Liver (tissue), 9 donors: ENCODE data around the gene SMIM5. TPM values are rescaled to one million over a fixed set of nuclear protein-coding genes. Genes with fewer than 3 reads are reported as not detected.

ENCODE experiments used
- DNase-seq: peaks from one replicate; pipeline ENCODE4 v3.0.0-alpha.2; 2017; ENCODE audit warnings: low spot score
- H3K27ac ChIP-seq, 2 donors: one replicate each; pipeline ENCODE4 v1.7.0; 2013; ENCODE audit warnings: inconsistent platforms in 2 of 2, low read length in 2 of 2, control low read depth in 1 of 2, low read depth in 1 of 2, mild to moderate bottlenecking in 1 of 2
- H3K27me3 ChIP-seq, 4 donors: one replicate each; pipeline versions ENCODE4 v1.6.1 to v1.7.0; 2013; ENCODE audit warnings: low read length in 3 of 4, inconsistent platforms in 1 of 4, mild to moderate bottlenecking in 1 of 4, moderate library complexity in 1 of 4; ENCODE audit not compliant: control insufficient read depth in 4 of 4, insufficient read depth in 4 of 4
- H3K36me3 ChIP-seq, 4 donors: one replicate each; pipeline versions ENCODE4 v1.6.1 to v1.7.0; 2013; ENCODE audit warnings: low read length in 3 of 4, mild to moderate bottlenecking in 3 of 4, low read depth in 1 of 4, moderate library complexity in 1 of 4; ENCODE audit not compliant: control insufficient read depth in 4 of 4, insufficient read depth in 3 of 4
- H3K4me1 ChIP-seq, 4 donors: one replicate each; pipeline versions ENCODE4 v1.6.1 to v1.7.0; 2013; ENCODE audit warnings: low read length in 3 of 4, mild to moderate bottlenecking in 3 of 4, moderate library complexity in 1 of 4; ENCODE audit not compliant: control insufficient read depth in 4 of 4, insufficient read depth in 4 of 4
- H3K4me3 ChIP-seq, 3 donors: one replicate each; pipeline versions ENCODE4 v1.6.1 to v1.7.0; 2013; ENCODE audit warnings: low read length in 3 of 3, control low read depth in 1 of 3, low read depth in 1 of 3, mild to moderate bottlenecking in 1 of 3
- H3K9ac ChIP-seq, 2 donors: one replicate each; pipeline ENCODE4 v1.7.0; 2013; ENCODE audit warnings: low read length in 2 of 2, mild to moderate bottlenecking in 2 of 2, moderate library complexity in 2 of 2, control low read depth in 1 of 2, low read depth in 1 of 2
- H3K9me3 ChIP-seq, 4 donors: one replicate each; pipeline versions ENCODE4 v1.6.1 to v1.7.0; 2013; ENCODE audit warnings: low read length in 3 of 4; ENCODE audit not compliant: control insufficient read depth in 4 of 4
- FOXA1 ChIP-seq: IDR thresholded peaks from 2 replicates; pipeline ENCODE4 v1.6.1; 2016; ENCODE audit warnings: antibody characterized with exemption
- GABPA ChIP-seq, 2 donors: IDR thresholded peaks in 1 of 2; conservative IDR thresholded peaks in 1 of 2; 2 replicates each; pipeline ENCODE4 v1.6.1; 2016; ENCODE audit warnings: antibody characterized with exemption in 2 of 2, mild to moderate bottlenecking in 1 of 2, moderate library complexity in 1 of 2
- HNF4A ChIP-seq, 2 donors: conservative IDR thresholded peaks; 2 replicates each; pipeline ENCODE4 v1.6.1; 2016; ENCODE audit warnings: antibody characterized with exemption in 2 of 2, mild to moderate bottlenecking in 2 of 2
- JUND ChIP-seq, 2 donors: IDR thresholded peaks; 2 replicates each; pipeline ENCODE4 v1.6.1; 2016; ENCODE audit warnings: antibody characterized with exemption in 2 of 2
- MAX ChIP-seq: IDR thresholded peaks from 2 replicates; pipeline ENCODE4 v1.6.1; 2016; ENCODE audit warnings: antibody characterized with exemption
- NR2F2 ChIP-seq: IDR thresholded peaks from 2 replicates; pipeline ENCODE4 v1.6.1; 2016; ENCODE audit warnings: antibody characterized with exemption
- RXRA ChIP-seq, 2 donors: IDR thresholded peaks; 2 replicates each; pipeline ENCODE4 v1.6.1; 2017 to 2018; ENCODE audit warnings: antibody characterized with exemption in 2 of 2, mild to moderate bottlenecking in 1 of 2
- SP1 ChIP-seq: IDR thresholded peaks from 2 replicates; pipeline ENCODE4 v1.6.1; 2018; ENCODE audit warnings: antibody characterized with exemption, mild to moderate bottlenecking
- TAF1 ChIP-seq: conservative IDR thresholded peaks from 2 replicates; pipeline ENCODE4 v1.6.1; 2016; ENCODE audit warnings: antibody characterized with exemption, mild to moderate bottlenecking
- WGBS: extraction: QIAGEN DNeasy Blood & Tissue Kit; methylation state at CpG from one replicate; pipeline ENCODE4 v1.1.7; 2013; 5-methylcytosine and 5-hydroxymethylcytosine counted together
- polyA plus RNA-seq, 2 donors: library from polyadenylated mRNA; stranded (reverse) in 1 of 2; unstranded in 1 of 2; fragments of 200-250 nt in 1 of 2; fragments of >200 nt in 1 of 2; fragmentation: Nextera tagmentation in 1 of 2; extraction: Ambion mirVana in 1 of 2; gene quantifications; one replicate each; pipeline versions ENCODE4 v1.2.1 to v1.2.3, GENCODE V29; 2013 to 2015
- total RNA-seq, 2 donors: library from RNA; depleted of rRNA; stranded (reverse); fragments of >200 nt; gene quantifications; one replicate each; pipeline ENCODE4 v1.2.3, GENCODE V29; 2014
- TF ChIP-seq, protein P1 (sequence below): IDR thresholded peaks from 2 replicates; pipeline ENCODE4 v1.6.1; 2016; ENCODE audit warnings: antibody characterized with exemption
- TF ChIP-seq, protein P2 (sequence below): IDR thresholded peaks from 2 replicates; pipeline ENCODE4 v1.6.1; 2016; ENCODE audit warnings: antibody characterized with exemption
- TF ChIP-seq, protein P3 (sequence below): IDR thresholded peaks from 2 replicates; pipeline ENCODE4 v1.6.1; 2016; ENCODE audit warnings: antibody characterized with exemption, mild to moderate bottlenecking
- TF ChIP-seq, protein P4 (sequence below): fragments of 150-350 bp; IDR thresholded peaks from 2 replicates; pipeline ENCODE4 v1.5.1; 2017; ENCODE audit warnings: improper control_type of control experiment, low read depth, low read length; ENCODE audit not compliant: missing input control
- donor health status: healthy.
- donor health status: healthy.
- donor health status: healthy.
- donor health status: healthy.
- donor health status: healthy.

The SMIM5 gene
- total and polyA plus RNA-seq, 4 donors: 0.10 to 54.9 (median 0.18) TPM

DNA sequence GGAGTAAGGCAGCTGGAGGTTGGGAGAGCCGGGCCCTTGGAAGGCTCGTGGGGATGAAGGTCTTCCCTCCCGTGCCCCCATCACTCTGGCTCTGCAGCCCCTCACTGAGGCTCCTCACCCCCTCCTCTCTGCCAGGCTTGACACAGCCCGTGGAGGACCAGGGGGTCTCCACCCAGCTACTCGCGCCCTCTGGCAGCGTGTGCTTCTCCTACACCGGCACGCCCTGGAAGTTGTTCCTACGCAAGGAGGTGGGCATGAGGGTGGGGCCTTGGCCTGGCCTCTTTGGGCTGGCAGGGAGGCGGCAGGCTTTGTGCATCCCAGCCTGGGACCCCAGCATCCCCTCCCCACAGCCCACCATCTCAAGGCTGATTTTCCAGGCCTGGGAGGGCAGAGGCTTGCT, 15.6 kb upstream of the SMIM5 start:
- H3K9ac ChIP-seq: no peak overlapping the region
- WGBS: 93% methylated on average over 11 of the region's 11 CpGs
- no peaks in the 10 kb centered on the region for H3K27me3 ChIP-seq
- TF ChIP-seq SP1 (no peak), GABPA (IDR thresholded peaks at IDR 0.05 in 1 of 2, conservative IDR thresholded peaks at IDR 0.05 in 1 of 2) (no peak), NR2F2 (no peak), RXRA (IDR thresholded peaks at IDR 0.05) (no peak), MAX (no peak), FOXA1 (no peak), JUND (IDR thresholded peaks at IDR 0.05) (no peak), TAF1 (no peak), HNF4A (conservative IDR thresholded peaks at IDR 0.05) (no peak)
- TF ChIP-seq, protein P1, sequence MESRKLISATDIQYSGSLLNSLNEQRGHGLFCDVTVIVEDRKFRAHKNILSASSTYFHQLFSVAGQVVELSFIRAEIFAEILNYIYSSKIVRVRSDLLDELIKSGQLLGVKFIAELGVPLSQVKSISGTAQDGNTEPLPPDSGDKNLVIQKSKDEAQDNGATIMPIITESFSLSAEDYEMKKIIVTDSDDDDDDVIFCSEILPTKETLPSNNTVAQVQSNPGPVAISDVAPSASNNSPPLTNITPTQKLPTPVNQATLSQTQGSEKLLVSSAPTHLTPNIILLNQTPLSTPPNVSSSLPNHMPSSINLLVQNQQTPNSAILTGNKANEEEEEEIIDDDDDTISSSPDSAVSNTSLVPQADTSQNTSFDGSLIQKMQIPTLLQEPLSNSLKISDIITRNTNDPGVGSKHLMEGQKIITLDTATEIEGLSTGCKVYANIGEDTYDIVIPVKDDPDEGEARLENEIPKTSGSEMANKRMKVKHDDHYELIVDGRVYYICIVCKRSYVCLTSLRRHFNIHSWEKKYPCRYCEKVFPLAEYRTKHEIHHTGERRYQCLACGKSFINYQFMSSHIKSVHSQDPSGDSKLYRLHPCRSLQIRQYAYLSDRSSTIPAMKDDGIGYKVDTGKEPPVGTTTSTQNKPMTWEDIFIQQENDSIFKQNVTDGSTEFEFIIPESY: no peak
- TF ChIP-seq, protein P2, sequence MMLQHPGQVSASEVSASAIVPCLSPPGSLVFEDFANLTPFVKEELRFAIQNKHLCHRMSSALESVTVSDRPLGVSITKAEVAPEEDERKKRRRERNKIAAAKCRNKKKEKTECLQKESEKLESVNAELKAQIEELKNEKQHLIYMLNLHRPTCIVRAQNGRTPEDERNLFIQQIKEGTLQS: no peak
- TF ChIP-seq, protein P3, sequence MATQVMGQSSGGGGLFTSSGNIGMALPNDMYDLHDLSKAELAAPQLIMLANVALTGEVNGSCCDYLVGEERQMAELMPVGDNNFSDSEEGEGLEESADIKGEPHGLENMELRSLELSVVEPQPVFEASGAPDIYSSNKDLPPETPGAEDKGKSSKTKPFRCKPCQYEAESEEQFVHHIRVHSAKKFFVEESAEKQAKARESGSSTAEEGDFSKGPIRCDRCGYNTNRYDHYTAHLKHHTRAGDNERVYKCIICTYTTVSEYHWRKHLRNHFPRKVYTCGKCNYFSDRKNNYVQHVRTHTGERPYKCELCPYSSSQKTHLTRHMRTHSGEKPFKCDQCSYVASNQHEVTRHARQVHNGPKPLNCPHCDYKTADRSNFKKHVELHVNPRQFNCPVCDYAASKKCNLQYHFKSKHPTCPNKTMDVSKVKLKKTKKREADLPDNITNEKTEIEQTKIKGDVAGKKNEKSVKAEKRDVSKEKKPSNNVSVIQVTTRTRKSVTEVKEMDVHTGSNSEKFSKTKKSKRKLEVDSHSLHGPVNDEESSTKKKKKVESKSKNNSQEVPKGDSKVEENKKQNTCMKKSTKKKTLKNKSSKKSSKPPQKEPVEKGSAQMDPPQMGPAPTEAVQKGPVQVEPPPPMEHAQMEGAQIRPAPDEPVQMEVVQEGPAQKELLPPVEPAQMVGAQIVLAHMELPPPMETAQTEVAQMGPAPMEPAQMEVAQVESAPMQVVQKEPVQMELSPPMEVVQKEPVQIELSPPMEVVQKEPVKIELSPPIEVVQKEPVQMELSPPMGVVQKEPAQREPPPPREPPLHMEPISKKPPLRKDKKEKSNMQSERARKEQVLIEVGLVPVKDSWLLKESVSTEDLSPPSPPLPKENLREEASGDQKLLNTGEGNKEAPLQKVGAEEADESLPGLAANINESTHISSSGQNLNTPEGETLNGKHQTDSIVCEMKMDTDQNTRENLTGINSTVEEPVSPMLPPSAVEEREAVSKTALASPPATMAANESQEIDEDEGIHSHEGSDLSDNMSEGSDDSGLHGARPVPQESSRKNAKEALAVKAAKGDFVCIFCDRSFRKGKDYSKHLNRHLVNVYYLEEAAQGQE: no peak
- TF ChIP-seq, protein P4, sequence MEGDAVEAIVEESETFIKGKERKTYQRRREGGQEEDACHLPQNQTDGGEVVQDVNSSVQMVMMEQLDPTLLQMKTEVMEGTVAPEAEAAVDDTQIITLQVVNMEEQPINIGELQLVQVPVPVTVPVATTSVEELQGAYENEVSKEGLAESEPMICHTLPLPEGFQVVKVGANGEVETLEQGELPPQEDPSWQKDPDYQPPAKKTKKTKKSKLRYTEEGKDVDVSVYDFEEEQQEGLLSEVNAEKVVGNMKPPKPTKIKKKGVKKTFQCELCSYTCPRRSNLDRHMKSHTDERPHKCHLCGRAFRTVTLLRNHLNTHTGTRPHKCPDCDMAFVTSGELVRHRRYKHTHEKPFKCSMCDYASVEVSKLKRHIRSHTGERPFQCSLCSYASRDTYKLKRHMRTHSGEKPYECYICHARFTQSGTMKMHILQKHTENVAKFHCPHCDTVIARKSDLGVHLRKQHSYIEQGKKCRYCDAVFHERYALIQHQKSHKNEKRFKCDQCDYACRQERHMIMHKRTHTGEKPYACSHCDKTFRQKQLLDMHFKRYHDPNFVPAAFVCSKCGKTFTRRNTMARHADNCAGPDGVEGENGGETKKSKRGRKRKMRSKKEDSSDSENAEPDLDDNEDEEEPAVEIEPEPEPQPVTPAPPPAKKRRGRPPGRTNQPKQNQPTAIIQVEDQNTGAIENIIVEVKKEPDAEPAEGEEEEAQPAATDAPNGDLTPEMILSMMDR: no peak
- no peak overlapping the region for H3K27ac ChIP-seq
- H3K36me3 ChIP-seq: peaks cover 0 to 43% (median 6%) of the 10 kb centered on the region in 4 donors
- DNase-seq: no peak
- peaks cover 0 to 6% (median 2%) of the 10 kb centered on the region in 4 donors for H3K4me1 ChIP-seq
- no peak overlapping the region for H3K4me3 ChIP-seq
- H3K9me3 ChIP-seq: no peaks in the 10 kb centered on the region
